ENCODE results near the gene LGSN.
"Not testable (repeated sequence)": the region's sequence is repeated elsewhere in the genome, so short reads cannot be mapped to it uniquely, and the experiment has no call there.

LGSN gene, protein sequence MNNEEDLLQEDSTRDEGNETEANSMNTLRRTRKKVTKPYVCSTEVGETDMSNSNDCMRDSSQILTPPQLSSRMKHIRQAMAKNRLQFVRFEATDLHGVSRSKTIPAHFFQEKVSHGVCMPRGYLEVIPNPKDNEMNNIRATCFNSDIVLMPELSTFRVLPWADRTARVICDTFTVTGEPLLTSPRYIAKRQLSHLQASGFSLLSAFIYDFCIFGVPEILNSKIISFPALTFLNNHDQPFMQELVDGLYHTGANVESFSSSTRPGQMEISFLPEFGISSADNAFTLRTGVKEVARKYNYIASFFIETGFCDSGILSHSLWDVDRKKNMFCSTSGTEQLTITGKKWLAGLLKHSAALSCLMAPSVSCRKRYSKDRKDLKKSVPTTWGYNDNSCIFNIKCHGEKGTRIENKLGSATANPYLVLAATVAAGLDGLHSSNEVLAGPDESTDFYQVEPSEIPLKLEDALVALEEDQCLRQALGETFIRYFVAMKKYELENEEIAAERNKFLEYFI

DNA sequence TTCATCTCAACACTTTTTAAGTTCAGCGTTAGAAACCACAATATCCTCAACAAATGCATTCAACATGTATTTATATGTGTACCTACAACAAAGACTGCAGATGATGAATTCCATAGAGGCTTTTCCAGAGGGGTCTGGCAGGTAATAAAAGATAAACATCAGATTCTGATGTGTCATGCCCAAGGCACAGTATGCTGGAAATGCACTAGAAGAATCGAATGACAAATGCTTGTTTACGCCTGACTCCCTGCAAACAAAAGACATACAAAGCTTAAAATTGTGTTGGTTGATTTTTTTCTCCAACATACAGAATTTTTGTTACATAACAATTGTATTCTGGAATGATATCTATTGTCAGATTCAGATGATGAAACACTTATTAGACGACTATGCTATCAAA is at the start of gene LGSN:
LGSN (minus strand) TSS at position 45 of the 400 bp plus-strand sequence; CDS start at position 5, 40 bp downstream.
- DNase-seq: no peak

DNA sequence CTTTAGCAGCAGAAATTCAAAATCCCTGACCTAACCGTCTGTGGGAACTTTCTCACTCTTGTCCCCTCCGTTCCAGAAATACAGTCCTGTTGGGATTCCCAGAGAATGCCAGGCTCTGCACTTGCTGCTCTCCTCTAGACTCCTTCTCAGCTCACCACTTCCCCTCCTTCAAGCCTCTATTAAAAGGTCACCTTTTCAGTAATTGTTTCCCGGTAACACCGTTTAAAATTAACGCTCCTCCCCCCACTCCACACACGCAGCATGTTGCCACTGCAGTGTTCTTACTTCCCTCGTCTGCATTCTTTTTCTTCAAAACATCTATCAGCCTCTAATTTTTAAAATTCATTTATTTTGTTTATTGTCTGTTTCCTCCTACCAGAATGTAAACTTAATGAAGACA is 48.6 kb upstream of the LGSN start:
- no peak for DNase-seq

DNA sequence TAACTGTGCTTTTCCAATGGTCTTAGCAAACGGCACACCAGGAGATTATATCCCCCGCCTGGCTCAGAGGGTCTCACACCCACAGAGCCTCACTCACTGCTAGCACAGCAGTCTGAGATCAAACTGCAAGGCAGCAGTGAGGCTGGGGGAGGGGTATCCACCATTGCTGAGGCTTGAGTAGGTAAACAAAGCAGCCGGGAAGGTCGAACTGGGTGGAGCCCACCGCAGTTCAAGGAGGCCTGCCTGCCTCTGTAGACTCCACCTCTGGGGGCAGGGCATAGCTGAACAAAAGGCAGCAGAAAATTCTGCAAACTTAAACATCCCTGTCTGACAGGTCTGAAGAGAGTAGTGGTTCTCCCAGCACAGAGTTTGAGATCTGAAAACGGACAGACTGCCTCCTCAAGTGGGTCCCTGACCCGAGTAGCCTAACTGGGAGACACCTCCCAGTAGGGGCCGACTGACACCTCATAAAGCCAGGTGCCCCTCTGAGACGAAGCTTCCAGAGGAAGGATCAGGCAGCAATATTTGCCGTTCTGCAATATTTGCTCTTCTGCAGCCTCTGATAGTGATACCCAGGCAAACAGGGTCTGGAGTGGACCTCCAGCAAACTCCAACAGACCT is 42.8 kb upstream of the LGSN start:
- not testable (repeated sequence) for DNase-seq

DNA sequence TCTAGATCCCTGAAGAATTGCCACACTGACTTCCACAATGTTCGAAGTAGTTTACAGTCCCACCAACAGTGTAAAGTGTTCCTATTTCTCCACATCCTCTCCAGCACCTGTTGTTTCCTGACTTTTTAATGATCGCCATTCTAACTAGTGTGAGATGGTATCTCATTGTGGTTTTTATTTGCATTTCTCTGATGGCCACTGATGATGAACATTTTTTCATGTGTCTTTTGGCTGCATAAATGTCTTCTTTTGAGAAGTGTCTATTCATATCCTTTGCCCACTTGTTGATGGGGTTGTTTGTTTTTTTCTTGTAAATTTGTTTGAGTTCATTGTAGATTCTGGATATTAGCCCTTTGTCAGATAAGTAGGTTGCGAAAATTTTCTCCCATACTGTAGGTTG is 37.6 kb upstream of the LGSN start:
- not testable (repeated sequence) for DNase-seq

DNA sequence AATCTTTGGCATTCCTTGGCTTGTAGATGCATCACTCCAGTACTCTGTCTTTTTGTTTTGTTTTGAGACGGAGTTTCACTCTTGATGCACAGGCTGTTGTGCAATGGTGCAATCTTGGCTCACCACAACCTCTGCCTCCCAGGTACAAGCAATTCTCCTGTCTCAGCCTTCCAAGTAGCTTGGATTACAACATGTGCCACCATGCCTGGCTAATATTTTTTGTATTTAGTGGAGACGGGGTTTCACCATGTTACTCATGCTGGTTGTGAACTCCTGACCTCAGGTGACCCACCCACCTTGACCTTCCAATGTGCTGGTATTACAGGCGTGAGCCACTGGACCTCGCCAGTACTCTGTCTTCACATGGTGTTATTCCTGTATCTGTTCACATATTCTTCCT is 35.8 kb upstream of the LGSN start:
- no peak for DNase-seq

DNA sequence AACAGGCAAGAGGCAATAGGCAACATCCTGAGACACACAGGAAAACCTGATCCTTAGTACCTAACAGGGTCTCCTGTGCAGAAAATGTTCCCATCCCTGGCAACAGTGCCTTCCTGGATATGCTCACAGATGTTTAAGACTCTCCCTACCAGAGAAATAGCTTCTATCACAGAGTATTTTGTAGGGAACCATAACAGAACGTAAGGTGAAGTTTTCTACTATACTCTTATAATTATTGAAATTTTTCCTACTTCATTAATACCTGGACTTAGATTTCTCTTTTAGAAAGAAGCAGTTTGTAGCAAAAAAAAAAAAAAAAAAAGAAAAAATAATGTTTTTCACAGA is 33.5 kb upstream of the LGSN start:
- no peak for DNase-seq

DNA sequence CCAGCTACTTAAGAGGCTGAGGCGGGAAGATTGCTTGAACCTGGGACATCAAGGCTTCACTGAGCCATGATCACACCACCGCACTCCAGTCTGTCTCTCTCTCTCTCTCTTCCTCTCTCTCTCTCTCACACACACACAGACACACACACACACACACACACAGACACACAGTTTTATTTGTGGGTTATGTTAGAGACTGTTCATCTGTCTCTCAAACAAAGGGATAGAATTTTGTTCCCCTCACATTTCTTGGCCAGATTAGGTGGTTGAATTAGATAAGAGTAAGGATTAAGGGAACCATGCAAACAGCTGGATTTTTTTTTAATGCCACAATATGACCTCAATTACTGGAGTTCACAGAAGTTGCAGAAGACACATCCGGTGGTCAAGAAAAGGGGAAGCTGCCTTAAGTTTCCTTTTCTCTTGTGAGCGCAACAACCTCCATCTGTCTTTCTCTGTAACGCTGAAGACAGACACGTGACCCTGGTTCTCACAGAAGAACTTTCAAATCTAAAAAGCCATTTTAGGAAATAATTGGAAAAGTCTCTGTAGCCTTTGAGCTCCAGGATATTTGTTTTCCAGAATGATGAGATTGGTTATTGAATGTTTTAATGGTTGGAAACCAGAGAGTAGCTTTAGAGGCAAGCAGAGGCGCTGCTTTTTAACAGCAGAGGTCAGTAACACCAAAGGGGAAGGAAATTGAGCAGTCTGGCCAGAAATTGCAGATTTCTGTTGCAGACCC is 32.9 kb upstream of the LGSN start:
- DNase-seq: no peak

DNA sequence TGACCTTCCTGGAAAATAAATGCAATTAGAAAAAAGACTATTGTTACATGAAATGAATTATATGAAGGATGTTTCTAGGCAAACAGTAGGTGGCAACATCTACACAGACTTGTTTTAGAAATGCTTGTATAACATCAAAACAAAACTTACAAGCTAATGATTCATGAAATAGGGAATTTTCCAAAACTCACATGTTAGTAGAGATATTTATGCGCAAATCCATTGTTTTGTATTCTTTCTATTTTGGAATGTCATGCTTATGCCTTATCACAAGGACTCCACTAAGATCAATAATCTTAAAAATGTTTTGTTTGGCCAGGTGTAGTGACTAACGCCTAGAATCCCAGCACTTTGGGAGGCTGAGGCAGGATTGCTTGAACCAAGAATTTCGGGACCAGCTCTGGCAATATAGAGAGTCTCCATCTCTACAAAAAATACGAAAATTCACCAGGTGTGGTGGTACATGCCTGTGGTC is 32.3 kb upstream of the LGSN start:
- DNase-seq: no peak

DNA sequence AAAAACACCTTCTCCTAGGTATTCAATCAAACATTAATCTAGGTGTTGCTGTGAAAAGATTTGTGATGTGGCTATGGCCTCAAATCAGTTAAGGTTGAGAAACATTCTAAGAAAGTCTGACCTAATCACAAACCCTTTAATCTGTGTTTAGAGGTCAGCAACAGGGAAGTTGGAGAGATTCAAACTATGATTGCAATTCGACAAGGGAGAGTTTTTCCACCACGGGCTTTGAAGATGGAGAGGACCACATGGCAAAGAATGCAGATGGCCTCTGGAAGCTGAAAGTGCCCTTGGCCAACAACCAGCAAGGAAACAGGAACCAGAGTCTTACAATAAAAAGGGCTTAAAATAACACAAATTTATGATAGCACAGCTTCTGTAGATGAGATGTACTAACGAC is 29.6 kb upstream of the LGSN start:
- DNase-seq: no peak

DNA sequence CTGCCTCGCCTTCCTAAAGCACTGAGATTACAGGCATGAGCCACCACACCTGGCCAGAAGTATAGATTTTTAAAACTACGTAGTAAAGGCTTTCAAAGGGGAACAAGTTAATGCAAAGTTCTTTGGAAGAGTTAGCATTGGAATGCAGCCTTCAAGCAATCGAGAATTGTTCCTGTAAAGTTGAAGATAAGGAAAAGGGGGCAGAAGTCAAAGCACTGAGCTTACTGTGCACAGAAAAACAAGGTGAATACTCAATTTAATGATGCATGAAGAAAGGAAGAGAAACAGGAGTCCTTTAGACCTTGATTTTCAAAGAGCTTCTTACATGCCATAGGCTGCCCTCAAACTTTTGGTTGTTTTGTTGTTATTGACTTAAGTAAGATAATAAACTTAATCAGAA is 29.1 kb upstream of the LGSN start:
- DNase-seq: no peak

DNA sequence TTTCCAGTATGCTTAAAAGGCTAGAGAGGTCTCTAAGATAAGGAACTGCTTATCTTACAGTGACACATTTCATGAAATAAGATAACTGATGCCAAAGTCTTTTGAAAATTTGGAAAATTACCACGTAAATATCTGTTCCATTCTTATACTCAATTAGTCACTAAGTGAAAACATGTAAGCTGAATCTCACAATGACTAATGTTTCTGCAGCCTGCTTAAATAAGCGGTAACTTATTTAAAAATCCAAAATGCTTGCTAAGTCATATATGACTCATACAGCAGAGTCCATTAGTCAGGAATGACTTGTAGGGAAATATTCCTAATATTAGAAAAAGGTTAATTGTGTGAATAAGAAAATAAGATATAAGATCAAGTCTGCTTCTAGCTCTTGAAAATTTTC is 27.8 kb upstream of the LGSN start:
- DNase-seq: no peak

DNA sequence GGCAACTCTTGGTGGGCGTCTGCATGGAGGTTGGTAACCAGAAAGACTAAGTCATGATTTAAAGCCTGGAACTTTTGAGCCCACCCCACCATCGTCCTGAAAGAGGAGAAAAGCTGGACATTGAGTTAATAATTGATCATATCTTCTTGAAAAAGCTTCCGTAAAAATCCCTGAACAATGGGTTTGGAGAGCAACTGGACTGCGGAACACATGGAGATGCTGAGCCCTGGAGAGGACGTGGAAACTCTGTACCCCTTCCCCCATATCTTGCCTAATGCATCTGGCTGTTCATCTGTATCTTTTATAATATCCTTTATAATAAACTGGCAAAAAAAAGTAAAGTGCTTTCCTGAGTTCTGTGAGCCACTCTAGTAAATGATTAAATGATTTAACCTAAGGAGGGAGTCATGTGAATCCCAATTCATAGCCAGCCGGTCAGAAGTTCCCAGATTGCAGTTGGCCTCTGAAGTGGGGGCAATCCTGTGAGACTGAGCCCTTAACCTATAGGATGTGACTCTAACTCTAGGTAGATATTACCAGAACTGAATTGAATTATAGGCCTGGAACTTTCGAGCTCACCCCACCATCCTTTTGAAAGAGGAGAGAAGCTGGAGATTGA is 26.5 kb upstream of the LGSN start:
- no peak for DNase-seq

DNA sequence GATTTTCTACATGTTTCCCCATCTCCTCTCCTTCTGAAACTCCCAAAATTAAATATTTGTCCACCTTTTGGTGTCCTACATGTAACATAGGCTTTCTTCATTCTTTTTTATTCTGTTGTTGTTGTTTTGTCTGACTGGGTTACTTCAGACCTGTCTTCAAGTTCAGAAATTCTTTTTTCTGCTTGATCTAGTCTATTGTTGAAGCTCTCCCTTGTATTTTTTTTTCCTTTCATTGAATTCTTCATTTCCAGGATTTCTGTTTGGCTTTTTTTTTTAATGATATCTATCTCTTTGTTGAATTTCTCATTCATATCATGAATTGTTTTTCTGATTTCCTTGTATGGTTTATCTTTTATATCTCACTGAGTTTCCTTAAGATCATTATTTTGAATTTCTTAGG is 20.6 kb upstream of the LGSN start:
- DNase-seq: no peak

DNA sequence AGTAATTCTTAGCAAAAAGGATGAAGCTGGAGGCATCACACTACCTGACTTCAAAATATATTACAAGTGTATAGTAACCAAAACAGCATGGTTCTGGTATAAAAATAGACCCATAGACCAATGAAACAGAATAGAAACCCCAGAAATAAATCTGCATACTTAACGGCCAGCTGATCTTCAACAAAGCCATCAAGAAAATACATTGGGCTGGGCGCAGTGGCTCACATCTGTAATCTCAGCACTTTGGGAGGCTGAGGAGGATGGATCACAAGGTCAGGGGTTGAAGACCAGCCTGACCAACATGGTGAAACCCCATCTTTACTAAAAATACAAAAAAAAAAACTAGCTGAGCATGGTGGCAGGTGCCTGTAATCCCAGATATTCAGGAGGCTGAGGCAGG is 14.9 kb upstream of the LGSN start:
- DNase-seq: not testable (repeated sequence)

DNA sequence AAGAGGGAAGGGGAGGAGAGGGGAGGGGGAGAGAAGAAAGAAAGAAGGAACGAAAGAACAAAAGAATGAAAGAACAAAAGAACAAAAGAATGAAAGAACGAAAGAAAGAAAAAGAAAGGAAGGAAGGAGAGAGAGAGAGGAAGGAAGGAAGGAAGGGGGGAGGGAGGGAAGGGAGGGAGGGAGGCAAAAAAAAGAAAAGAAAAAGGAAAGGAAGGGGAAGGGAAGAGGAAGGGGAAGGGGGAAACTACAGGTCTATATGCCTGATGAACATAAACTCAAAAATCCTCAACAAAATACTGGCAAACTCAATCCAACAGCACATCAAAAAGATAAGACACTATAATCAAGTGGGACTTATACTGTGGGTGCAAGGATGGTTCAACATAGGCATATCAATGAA is 13.7 kb upstream of the LGSN start:
- DNase-seq: no peak

DNA sequence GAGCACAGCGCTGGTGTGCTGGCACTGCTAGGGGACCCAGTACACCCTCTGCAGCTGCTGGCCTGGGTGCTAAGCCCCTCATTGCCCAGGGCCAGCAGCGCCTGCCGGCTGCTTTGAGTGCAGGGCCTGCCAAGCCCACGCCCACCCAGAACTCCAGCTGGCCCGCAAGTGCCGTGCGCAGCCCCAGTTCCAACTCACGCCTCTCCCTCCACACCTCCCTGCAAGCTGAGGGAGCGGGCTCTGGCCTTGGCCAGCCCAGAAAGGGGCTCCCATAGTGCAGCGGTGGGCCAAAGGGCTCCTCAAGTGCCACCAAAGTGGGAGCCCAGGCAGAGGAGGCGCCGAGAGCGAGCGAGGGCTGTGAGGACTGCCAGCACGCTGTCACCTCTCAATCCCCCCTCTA is 6.8 kb upstream of the LGSN start:
- DNase-seq: not testable (repeated sequence)

DNA sequence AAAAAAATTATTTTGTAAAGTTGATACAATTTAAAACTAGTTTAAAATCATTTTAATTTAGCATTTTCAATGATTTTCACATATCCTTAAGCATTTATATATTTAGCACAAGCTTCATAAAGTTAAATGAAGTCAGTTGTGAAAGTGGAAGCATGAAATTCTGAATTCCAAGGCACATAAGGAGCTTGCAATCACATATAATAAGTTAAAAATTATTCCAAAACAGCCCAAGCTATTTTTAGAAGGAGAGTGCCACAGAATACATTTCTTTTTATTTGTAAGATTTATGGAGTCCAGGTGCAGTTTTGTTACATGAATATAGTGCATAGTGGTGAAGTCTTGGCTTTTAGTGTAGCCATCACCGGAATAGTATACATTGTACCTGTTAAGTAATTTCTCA is 3.2 kb upstream of the LGSN start:
- no peak for DNase-seq

DNA sequence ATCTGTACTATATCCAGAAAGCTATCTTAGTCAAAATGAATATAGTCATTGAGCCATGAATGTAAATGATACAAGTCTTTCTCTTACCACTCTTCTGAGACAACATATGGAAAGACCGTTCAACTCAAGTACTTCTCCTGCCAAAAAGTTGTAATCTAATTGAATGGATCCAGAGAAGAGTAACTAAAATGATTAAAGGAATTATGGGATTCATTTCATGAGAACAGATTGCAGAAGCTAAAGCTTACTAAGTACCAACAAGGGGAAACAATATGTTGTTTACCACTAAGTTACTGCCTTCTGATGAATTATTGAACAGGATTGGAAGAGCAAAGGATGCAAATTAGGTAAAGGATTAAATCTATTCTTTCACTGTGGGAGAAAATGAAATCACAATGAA is 2.0 kb upstream of the LGSN start:
- DNase-seq: no peak

DNA sequence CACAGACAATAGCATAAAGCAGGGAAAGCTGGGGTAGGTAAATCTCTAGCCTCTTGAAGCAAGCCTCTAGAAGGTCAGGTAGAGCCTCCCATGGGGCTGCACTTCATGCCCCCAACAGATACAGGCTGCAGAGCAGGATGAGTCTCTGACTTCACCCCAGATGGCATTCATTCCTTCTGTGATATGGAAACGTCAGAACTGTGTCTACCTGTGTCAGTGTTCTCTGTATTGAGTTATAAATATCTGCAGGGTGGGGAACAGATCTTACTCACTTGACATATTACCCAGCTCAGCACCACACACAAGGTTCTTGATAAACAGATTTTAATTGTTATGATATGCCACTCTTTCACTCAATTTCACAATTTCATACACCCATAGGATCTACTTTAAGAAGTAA is 2.1 kb downstream of the LGSN start:
- no peak for DNase-seq

DNA sequence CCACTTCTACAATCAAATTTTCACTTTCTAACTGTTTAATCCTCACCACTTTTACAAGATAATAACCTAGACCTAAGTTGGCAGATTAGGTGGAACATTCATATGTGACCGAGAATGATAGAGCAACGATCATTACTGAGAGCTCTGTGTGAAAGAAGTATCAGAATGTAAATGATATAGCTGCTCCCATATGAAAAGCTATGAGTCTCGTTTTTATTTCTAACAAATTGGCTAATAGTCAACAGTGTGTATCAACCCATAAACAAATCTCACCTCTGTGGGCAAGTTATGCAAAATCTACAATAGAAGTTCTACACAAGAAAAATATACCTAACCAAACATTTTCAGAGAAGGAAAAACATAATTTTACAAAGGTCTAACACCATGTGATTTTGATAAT is 3.7 kb downstream of the LGSN start:
- no peak for DNase-seq

DNA sequence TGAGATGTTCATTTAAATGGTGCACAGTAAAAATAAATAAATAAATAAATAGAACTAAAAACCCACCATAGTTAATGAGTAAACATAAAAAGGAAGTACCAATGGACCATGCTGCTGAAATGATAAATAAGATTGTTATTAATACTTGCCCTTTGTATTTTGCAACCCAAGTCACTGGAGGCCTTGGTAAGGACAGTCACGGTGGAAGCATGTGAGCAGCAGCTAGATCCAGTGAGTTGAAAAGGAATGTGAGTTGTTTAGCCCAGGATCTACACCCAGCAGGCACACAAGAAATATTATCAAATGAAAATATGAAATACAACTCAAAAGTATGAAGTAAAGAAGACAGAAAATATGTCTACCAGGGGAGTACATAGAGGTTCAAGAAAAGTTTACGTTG is 6.7 kb downstream of the LGSN start:
- DNase-seq: no peak

DNA sequence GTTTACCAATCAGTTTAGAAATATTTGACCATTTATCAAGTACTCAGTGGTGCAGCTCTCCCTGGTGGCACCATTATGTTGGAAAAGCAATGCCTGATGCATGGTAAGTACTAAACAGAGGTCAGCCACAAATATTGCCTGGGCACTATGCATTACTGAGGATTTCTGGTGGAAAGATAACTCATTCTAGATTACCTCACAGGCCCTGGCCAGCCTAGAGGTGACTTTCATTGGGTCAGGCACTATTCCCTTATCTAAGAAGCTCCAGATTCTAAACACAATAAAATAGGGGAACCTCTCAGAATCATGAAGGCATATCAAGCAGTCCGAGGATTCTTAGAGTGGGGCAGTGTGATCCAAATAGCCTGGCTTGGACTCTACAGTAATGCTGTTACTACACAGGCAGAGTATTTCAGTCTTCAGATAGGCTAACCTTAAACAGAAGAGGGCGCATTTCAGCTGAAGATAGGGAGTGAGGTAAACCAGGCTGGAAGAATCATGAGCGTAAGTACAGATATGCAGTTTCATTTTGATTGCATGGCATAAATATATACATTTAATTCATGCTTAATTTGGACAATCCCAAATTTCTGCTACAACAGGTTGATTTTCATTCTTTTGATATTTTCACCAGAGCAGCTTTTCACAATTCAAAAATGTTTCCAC is 12.1 kb downstream of the LGSN start:
- no peak for DNase-seq

DNA sequence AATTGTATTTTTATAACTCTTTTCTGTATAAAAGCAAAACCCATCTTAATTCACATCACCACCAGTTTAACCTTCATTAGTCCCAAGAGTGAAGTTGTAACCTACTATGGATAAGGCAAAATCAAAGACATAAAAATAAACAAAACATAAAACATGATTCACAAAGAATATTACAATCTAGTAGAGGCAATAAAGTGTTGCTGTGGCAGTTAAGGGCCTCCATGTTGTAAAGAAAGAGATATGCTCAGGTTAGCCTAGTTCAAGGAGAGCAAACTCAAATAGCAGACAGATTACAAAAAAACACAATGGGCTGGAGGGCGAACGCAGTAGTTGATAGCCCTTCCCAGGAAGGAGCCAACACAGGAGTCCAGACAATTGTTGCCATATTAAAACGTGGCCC is 13.4 kb downstream of the LGSN start:
- no peak for DNase-seq

Measured in stimulated activated naive CD4-positive, alpha-beta T cell treated with Interleukin-2 at 50 U/mL for 16 hours (primary cell).